ENCODE measurements around the gene MIB1. TPM values are rescaled to one million over a fixed set of nuclear protein-coding genes. Genes with fewer than 3 reads are reported as not detected.

MIB1 gene
- total RNA-seq, 1 donor = 64.4 TPM

DNA sequence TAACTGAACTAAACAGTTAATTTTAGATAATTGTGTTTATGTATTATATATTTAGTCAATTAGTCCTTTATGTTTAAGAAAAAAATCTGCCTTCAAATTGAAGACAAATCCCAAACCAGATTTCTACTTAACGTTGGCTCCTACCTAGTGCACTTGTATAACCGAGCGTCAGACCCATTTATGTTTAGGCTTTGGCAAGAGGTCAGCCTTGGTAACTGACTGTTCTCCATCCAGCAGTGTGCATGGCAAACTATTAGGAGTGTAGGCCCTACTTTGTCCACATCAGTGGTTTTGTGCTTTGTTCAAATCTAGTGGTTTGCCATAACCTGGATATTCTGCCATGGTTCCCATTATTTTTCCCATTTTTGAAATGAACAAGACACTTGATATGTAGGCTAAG lies 114.8 kb downstream of the MIB1 start:
- H3K36me3 ChIP-seq (ENCODE audit: insufficient read depth, low read length) = peaks cover 26% of the 10 kb centered on the region
- no peak for DNase-seq (ENCODE audit: insufficient read length, low spot score, missing footprints)
- no peak overlapping the region for H3K4me2 ChIP-seq (ENCODE audit: insufficient read depth, low read length)
- no peak overlapping the region for H3K27ac ChIP-seq (ENCODE audit: low read depth, low read length)
- peaks cover 3% of the 10 kb centered on the region for H3K4me1 ChIP-seq (ENCODE audit: insufficient read depth, low read length)
- H2AFZ ChIP-seq (ENCODE audit: low read length) = no peak overlapping the region
- no peaks in the 10 kb centered on the region for H3K9me3 ChIP-seq (ENCODE audit: low read depth, low read length)
- TF ChIP-seq, protein P1, sequence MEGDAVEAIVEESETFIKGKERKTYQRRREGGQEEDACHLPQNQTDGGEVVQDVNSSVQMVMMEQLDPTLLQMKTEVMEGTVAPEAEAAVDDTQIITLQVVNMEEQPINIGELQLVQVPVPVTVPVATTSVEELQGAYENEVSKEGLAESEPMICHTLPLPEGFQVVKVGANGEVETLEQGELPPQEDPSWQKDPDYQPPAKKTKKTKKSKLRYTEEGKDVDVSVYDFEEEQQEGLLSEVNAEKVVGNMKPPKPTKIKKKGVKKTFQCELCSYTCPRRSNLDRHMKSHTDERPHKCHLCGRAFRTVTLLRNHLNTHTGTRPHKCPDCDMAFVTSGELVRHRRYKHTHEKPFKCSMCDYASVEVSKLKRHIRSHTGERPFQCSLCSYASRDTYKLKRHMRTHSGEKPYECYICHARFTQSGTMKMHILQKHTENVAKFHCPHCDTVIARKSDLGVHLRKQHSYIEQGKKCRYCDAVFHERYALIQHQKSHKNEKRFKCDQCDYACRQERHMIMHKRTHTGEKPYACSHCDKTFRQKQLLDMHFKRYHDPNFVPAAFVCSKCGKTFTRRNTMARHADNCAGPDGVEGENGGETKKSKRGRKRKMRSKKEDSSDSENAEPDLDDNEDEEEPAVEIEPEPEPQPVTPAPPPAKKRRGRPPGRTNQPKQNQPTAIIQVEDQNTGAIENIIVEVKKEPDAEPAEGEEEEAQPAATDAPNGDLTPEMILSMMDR (IDR thresholded peaks at IDR 0.05; ENCODE audit: extremely low read depth, low read depth, low read length) = no peak
- H3K4me3 ChIP-seq (ENCODE audit: insufficient read depth, low read length) = no peak overlapping the region
- no peaks in the 10 kb centered on the region for H3K27me3 ChIP-seq (ENCODE audit: insufficient read depth, low read length)
- no peaks in the 10 kb centered on the region for H4K20me1 ChIP-seq (ENCODE audit: insufficient read depth, low read length)
- H3K79me2 ChIP-seq (ENCODE audit: insufficient read depth, low read length) = peaks cover 4% of the 10 kb centered on the region

DNA sequence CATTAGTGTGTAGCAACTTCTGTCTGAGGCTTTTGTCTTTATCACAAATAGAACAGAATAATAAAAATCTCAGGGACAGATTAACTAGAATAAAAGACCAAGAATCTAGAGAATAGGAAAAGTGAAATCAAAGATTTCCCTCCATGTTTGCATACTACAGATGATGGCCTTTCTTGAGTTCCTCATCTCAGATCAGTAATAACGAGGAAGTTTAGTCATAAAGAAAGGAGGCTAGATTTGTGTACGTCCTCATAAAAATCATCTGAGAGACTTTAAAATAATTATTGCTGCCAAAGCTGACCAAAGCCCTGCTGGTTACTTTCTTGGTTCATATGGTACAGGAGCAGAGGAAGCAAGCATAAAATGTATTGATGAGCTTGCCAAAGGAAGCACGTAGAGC lies 117.3 kb downstream of the MIB1 start:
- H3K4me1 ChIP-seq (ENCODE audit: insufficient read depth, low read length) = peaks cover 2% of the 10 kb centered on the region
- no peak overlapping the region for H3K27ac ChIP-seq (ENCODE audit: low read depth, low read length)
- H3K36me3 ChIP-seq (ENCODE audit: insufficient read depth, low read length) = peaks cover 31% of the 10 kb centered on the region
- no peaks in the 10 kb centered on the region for H3K9me3 ChIP-seq (ENCODE audit: low read depth, low read length)
- H3K27me3 ChIP-seq (ENCODE audit: insufficient read depth, low read length) = no peaks in the 10 kb centered on the region
- no peak for DNase-seq (ENCODE audit: insufficient read length, low spot score, missing footprints)
- H4K20me1 ChIP-seq (ENCODE audit: insufficient read depth, low read length) = no peaks in the 10 kb centered on the region
- H3K4me2 ChIP-seq (ENCODE audit: insufficient read depth, low read length) = no peak overlapping the region
- H3K79me2 ChIP-seq (ENCODE audit: insufficient read depth, low read length) = no peaks in the 10 kb centered on the region
- H2AFZ ChIP-seq (ENCODE audit: low read length) = no peak overlapping the region
- H3K4me3 ChIP-seq (ENCODE audit: insufficient read depth, low read length) = no peak overlapping the region
- TF ChIP-seq, protein P1 (IDR thresholded peaks at IDR 0.05; ENCODE audit: extremely low read depth, low read depth, low read length) = no peak

- Histone ChIP-seq H3K9me3 (ENCODE audit: low read depth, low read length) (no peaks in the 10 kb centered on the region), H3K4me2 (ENCODE audit: insufficient read depth, low read length) (no peak overlapping the region), H2AFZ (ENCODE audit: low read length) (no peak overlapping the region), H3K79me2 (ENCODE audit: insufficient read depth, low read length) (no peaks in the 10 kb centered on the region), H3K27ac (ENCODE audit: low read depth, low read length) (no peak overlapping the region), H3K27me3 (ENCODE audit: insufficient read depth, low read length) (no peaks in the 10 kb centered on the region), H4K20me1 (ENCODE audit: insufficient read depth, low read length) (no peaks in the 10 kb centered on the region), H3K4me3 (ENCODE audit: insufficient read depth, low read length) (no peak overlapping the region), H3K4me1 (ENCODE audit: insufficient read depth, low read length) (no peaks in the 10 kb centered on the region), H3K36me3 (ENCODE audit: insufficient read depth, low read length) (peaks cover 34% of the 10 kb centered on the region)
- DNase-seq (ENCODE audit: insufficient read length, low spot score, missing footprints) = no peak
- TF ChIP-seq, protein P1 (IDR thresholded peaks at IDR 0.05; ENCODE audit: extremely low read depth, low read depth, low read length) = no peak
Observed at GRCh38 chr18:21858544-21858943, 118.0 kb downstream of the MIB1 start.

GRCh38 chr18:21864386-21864785 lies 123.8 kb downstream of the MIB1 start:
- TF ChIP-seq, protein P1 (IDR thresholded peaks at IDR 0.05; ENCODE audit: extremely low read depth, low read depth, low read length) = no peak
- peaks cover 32% of the 10 kb centered on the region for H3K36me3 ChIP-seq (ENCODE audit: insufficient read depth, low read length)
- no peaks in the 10 kb centered on the region for H3K79me2 ChIP-seq (ENCODE audit: insufficient read depth, low read length)
- no peak overlapping the region for H3K4me2 ChIP-seq (ENCODE audit: insufficient read depth, low read length)
- H3K9me3 ChIP-seq (ENCODE audit: low read depth, low read length) = no peaks in the 10 kb centered on the region
- no peak for DNase-seq (ENCODE audit: insufficient read length, low spot score, missing footprints)
- H4K20me1 ChIP-seq (ENCODE audit: insufficient read depth, low read length) = no peaks in the 10 kb centered on the region
- no peak overlapping the region for H3K4me3 ChIP-seq (ENCODE audit: insufficient read depth, low read length)
- H3K27me3 ChIP-seq (ENCODE audit: insufficient read depth, low read length) = no peaks in the 10 kb centered on the region
- H3K4me1 ChIP-seq (ENCODE audit: insufficient read depth, low read length) = no peaks in the 10 kb centered on the region
- no peak overlapping the region for H3K27ac ChIP-seq (ENCODE audit: low read depth, low read length)
- H2AFZ ChIP-seq (ENCODE audit: low read length) = no peak overlapping the region
